H1 (cell line): ENCODE measurements around the gene COX17. TPM values are rescaled to one million over a fixed set of nuclear protein-coding genes. Genes with fewer than 3 reads are reported as not detected.

Experiments
- CTCF ChIA-PET: fragments of 300-600 bp; sonication (Branson Sonifier 250); formaldehyde crosslinking; loops from one replicate; lab custom pipeline; 2021; ENCODE audit not compliant: partially characterized antibody; lab: Charles Lee
- POLR2A ChIA-PET: fragments of 300-600 bp; sonication (Branson Sonifier 250); formaldehyde crosslinking; loops from one replicate; lab custom pipeline; 2021; ENCODE audit warnings: inconsistent platforms; ENCODE audit not compliant: partially characterized antibody; lab: Charles Lee
- DNase-seq, 2 experiments: peaks; one replicate each; pipeline versions ENCODE4 v3.0.0 to v3.0.0-alpha.2; 2010 to 2022; ENCODE audit warnings: low spot score in 2 of 2, low read depth in 1 of 2, mixed read lengths in 1 of 2
- FAIRE-seq: peaks from 2 replicates; lab custom pipeline; 2011; peaks lifted over from hg19 to GRCh38; lab: Jason Lieb, UNC
- H2AFZ ChIP-seq: 2 replicates; pipeline ENCODE4 v1.8.1; 2012; ENCODE audit warnings: low read length, inconsistent platforms
- H2AK5ac ChIP-seq: 2 replicates; pipeline ENCODE4 v1.6.1; 2013; ENCODE audit warnings: low read depth, low read length
- H2BK120ac ChIP-seq: replicated peaks from 2 replicates; pipeline ENCODE3; 2013; ENCODE audit warnings: low read depth, low read length, inconsistent platforms
- H2BK12ac ChIP-seq: 2 replicates; pipeline ENCODE4 v1.6.1; 2013; ENCODE audit warnings: low read depth, low read length
- H2BK15ac ChIP-seq: 2 replicates; pipeline ENCODE4 v1.6.1; 2013; ENCODE audit warnings: low read length
- H2BK20ac ChIP-seq: 2 replicates; pipeline ENCODE4 v1.6.1; 2013; ENCODE audit warnings: low read length
- H2BK5ac ChIP-seq: 2 replicates; pipeline ENCODE4 v1.6.1; 2013; ENCODE audit warnings: low read depth, low read length
- H3K14ac ChIP-seq: 2 replicates; pipeline ENCODE4 v1.6.1; 2013; ENCODE audit warnings: inconsistent platforms; ENCODE audit not compliant: insufficient read length
- H3K18ac ChIP-seq: 2 replicates; pipeline ENCODE4 v1.6.1; 2013; ENCODE audit warnings: low read length; ENCODE audit errors: extremely low read depth
- H3K23ac ChIP-seq: 2 replicates; pipeline ENCODE4 v1.6.1; 2013; ENCODE audit warnings: inconsistent platforms; ENCODE audit not compliant: insufficient read length
- H3K23me2 ChIP-seq: 2 replicates; pipeline ENCODE4 v1.6.1; 2013; ENCODE audit warnings: low read depth, low read length
- H3K27ac ChIP-seq: 2 replicates; pipeline ENCODE4 v1.6.1; 2011; ENCODE audit warnings: low read depth, low read length, inconsistent platforms
- H3K27me3 ChIP-seq, 4 experiments: replicated peaks in 1 of 4; 1 replicate in 1 of 4; 2 replicates in 3 of 4; pipeline versions ENCODE4 v1.6.1 to v1.8.1; 2011 to 2013; ENCODE audit warnings: low read length in 3 of 4, mild to moderate bottlenecking in 3 of 4, inconsistent platforms in 2 of 4, mixed read lengths in 2 of 4, moderate library complexity in 1 of 4; ENCODE audit not compliant: control insufficient read depth in 3 of 4, insufficient read depth in 3 of 4; ENCODE audit errors: extremely low read depth in 1 of 4
- H3K36me3 ChIP-seq, 4 experiments: 2 replicates each; pipeline versions ENCODE4 v1.6.1 to v1.8.1; 2011 to 2013; ENCODE audit warnings: mild to moderate bottlenecking in 4 of 4, low read length in 3 of 4, moderate library complexity in 2 of 4, control low read depth in 1 of 4, inconsistent platforms in 1 of 4; ENCODE audit not compliant: insufficient read depth in 4 of 4, control insufficient read depth in 2 of 4
- H3K4ac ChIP-seq: replicated peaks from 2 replicates; pipeline ENCODE3; 2013; ENCODE audit warnings: low read length, low read depth, mixed read lengths, inconsistent platforms; ENCODE audit not compliant: insufficient read length
- H3K4me1 ChIP-seq, 4 experiments: replicated peaks in 1 of 4; 1 replicate in 1 of 4; 2 replicates in 3 of 4; pipeline versions ENCODE4 v1.6.1 to v1.8.1; 2011 to 2013; ENCODE audit warnings: low read length in 3 of 4, inconsistent platforms in 2 of 4, mixed read lengths in 1 of 4; ENCODE audit not compliant: insufficient read depth in 4 of 4, control insufficient read depth in 3 of 4
- H3K4me2 ChIP-seq, 2 experiments: 2 replicates each; pipeline versions ENCODE4 v1.6.1 to v1.8.1; 2011 to 2013; ENCODE audit warnings: low read depth in 2 of 2, low read length in 2 of 2, control low read depth in 1 of 2, inconsistent platforms in 1 of 2, mild to moderate bottlenecking in 1 of 2; ENCODE audit not compliant: insufficient read depth in 1 of 2
- H3K4me3 ChIP-seq, 4 experiments: fragments of 200-600, 300-600 bp in 1 of 4; sonication (generic), shearing (Covaris generic), sonication (Bioruptor Twin) in 1 of 4; 2 replicates each; pipeline versions ENCODE4 v1.5.1 to v1.8.1; 2011 to 2016; ENCODE audit warnings: low read length in 4 of 4, low read depth in 3 of 4, control low read depth in 2 of 4, inconsistent platforms in 2 of 4, mild to moderate bottlenecking in 2 of 4, mixed read lengths in 1 of 4, moderate library complexity in 1 of 4; ENCODE audit not compliant: insufficient read depth in 2 of 4; ENCODE audit errors: extremely low read depth in 1 of 4
- H3K56ac ChIP-seq: replicated peaks from 2 replicates; pipeline ENCODE3; 2013; ENCODE audit warnings: low read depth, mild to moderate bottlenecking, mixed read lengths, low read length, inconsistent platforms; ENCODE audit not compliant: insufficient read length
- H3K79me1 ChIP-seq: 2 replicates; pipeline ENCODE4 v1.6.1; 2013; ENCODE audit warnings: low read depth, low read length, control low read depth
- H3K79me2 ChIP-seq, 2 experiments: 2 replicates each; pipeline versions ENCODE4 v1.6.1 to v1.8.1; 2012 to 2013; ENCODE audit warnings: low read length in 2 of 2, mild to moderate bottlenecking in 2 of 2, inconsistent platforms in 1 of 2; ENCODE audit not compliant: insufficient read depth in 2 of 2, control insufficient read depth in 1 of 2
- H3K9ac ChIP-seq, 4 experiments: replicated peaks in 1 of 4; 1 replicate in 1 of 4; 2 replicates in 3 of 4; pipeline versions ENCODE4 v1.6.1 to v1.8.1; 2011 to 2013; ENCODE audit warnings: low read depth in 3 of 4, low read length in 3 of 4, control low read depth in 2 of 4, mild to moderate bottlenecking in 2 of 4, moderate library complexity in 2 of 4, inconsistent platforms in 1 of 4; ENCODE audit errors: extremely low read depth in 1 of 4
- H3K9me3 ChIP-seq, 2 experiments: 2 replicates each; pipeline versions ENCODE4 v1.6.1 to v1.8.1; 2012 to 2013; ENCODE audit warnings: mild to moderate bottlenecking in 2 of 2, moderate library complexity in 2 of 2, control low read depth in 1 of 2, inconsistent platforms in 1 of 2, low read depth in 1 of 2, low read length in 1 of 2, mixed read lengths in 1 of 2; ENCODE audit not compliant: insufficient read depth in 2 of 2
- H4K20me1 ChIP-seq, 2 experiments: replicated peaks in 1 of 2; 2 replicates each; pipeline versions ENCODE3 to v1.8.1; 2011 to 2013; ENCODE audit warnings: inconsistent platforms in 2 of 2, low read length in 2 of 2, mild to moderate bottlenecking in 1 of 2; ENCODE audit not compliant: insufficient read depth in 2 of 2, control insufficient read depth in 1 of 2
- H4K5ac ChIP-seq: 2 replicates; pipeline ENCODE4 v1.6.1; 2013; ENCODE audit warnings: low read length, low read depth, mixed read lengths, inconsistent platforms; ENCODE audit not compliant: insufficient read length
- H4K8ac ChIP-seq: 2 replicates; pipeline ENCODE4 v1.8.0; 2013; ENCODE audit warnings: mild to moderate bottlenecking, moderate library complexity, low read length, inconsistent platforms; ENCODE audit not compliant: insufficient read depth; ENCODE audit errors: extremely low read depth
- H4K91ac ChIP-seq: replicated peaks from 2 replicates; pipeline ENCODE3; 2013; ENCODE audit warnings: low read length, mixed read lengths, inconsistent platforms; ENCODE audit not compliant: insufficient read length
- CHD2 ChIP-seq: IDR thresholded peaks from 2 replicates; pipeline ENCODE4 v1.6.1; 2012; ENCODE audit warnings: low read length, improper control_type of control experiment
- NRF1 ChIP-seq: IDR thresholded peaks from 2 replicates; pipeline ENCODE4 v1.6.1; 2011; ENCODE audit warnings: mild to moderate bottlenecking, low read depth, low read length, improper control_type of control experiment
- WGBS, 2 experiments: shearing (Covaris generic) in 1 of 2; methylation state at CpG; one replicate each; pipeline versions ENCODE4 v1.1.6 to v1.1.7; 2013 to 2015; ENCODE audit warnings: low lambda C conversion rate in 2 of 2, mixed read lengths in 2 of 2, inconsistent platforms in 1 of 2, low coverage in 1 of 2, missing lambda C conversion rate in 1 of 2; ENCODE audit not compliant: insufficient replicate concordance in 2 of 2, insufficient coverage in 1 of 2, insufficient read length in 1 of 2; ENCODE audit errors: extremely low coverage in 1 of 2, missing lambda C conversion rate in 1 of 2; 5-methylcytosine and 5-hydroxymethylcytosine counted together
- polyA plus RNA-seq, 7 experiments: library from polyadenylated mRNA; depleted of rRNA in 3 of 7; stranded (reverse) in 5 of 7; unstranded in 2 of 7; fragments of >200 nt in 5 of 7; fragments of 200-250 nt in 2 of 7; gene quantifications; 1 replicate in 5 of 7; 2 replicates in 1 of 7; 4 replicates in 1 of 7; pipeline versions ENCODE4 v1.2.1 to v1.2.3, GENCODE V29; 2011 to 2013; ENCODE audit warnings: missing spikeins in 2 of 7, mixed read lengths in 2 of 7
- total RNA-seq: library from RNA; stranded (reverse); fragmentation: NEBNext Ultra II Directional; extraction: Animal tissue kit (Norgen Biotek cat#: 25700); gene quantifications from 2 replicates; pipeline ENCODE4 v1.2.1, GENCODE V29; 2021
- TF ChIP-seq, protein P1 (sequence below): IDR thresholded peaks from 2 replicates; pipeline ENCODE4 v1.6.1; 2012; ENCODE audit warnings: inconsistent platforms

COX17 gene
- total and polyA plus RNA-seq, 2 of the 8 experiments (the other 6 are each of a cell fraction or from before 2014, with no cell fraction given): 34.2 to 43.0 TPM

DNA sequence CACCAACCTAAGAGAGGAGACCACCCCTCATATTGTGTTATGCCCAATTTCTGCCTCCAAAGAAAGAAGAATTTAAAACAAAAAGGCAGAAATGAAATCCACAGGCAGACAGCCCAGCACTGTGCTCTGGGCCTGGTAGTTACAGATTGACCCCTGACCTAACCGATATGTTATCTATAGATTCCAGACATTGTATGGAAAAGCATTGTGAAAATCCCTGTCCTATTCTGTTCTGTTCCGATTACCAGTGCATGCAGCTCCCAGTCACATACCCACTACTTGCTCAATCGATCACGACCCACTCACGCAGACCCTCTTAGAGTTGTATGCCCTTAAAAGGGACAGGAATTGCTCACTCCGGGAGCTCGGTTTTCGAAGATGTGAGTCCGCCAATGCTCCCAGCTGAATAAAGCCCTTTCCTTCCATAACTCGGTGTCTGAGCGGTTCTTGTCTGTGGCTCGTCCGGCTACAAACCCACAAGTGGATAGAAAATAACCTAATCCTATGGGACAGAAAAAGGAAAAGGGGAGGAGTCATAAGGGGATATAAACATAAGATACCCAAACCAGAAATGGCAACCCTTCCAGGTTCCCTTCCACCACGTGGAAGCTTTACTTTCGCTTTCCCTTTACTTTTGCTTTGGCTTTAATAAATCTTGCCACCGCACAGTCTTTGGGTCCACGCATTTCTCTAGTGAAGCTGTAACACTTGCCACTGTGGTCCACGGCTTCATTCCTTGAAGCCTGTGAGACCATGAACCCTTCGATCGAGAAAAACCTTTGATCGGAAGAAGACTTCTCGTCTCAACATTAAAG lies 23.9 kb upstream of the COX17 start:
- no peak overlapping the region for H3K4ac ChIP-seq
- peaks cover 0 to 3% (median 1%) of the 10 kb centered on the region in 4 experiments; a peak in 3 of 7 replicates for H3K4me1 ChIP-seq
- no peak overlapping the region for H3K56ac ChIP-seq
- H3K36me3 ChIP-seq: no peaks in the 10 kb centered on the region
- H3K9me3 ChIP-seq: 0 out of 4 replicates have a peak, but pooled peaks cover 0 to 1% of the 10 kb centered on the region in 2 experiments
- H3K79me1 ChIP-seq: no peaks in the 10 kb centered on the region
- no peak overlapping the region for H4K8ac ChIP-seq
- H3K23me2 ChIP-seq: peaks cover 3% of the 10 kb centered on the region; the same call in 1 of the 2 replicates
- no peak overlapping the region for H2BK120ac ChIP-seq
- H2BK15ac ChIP-seq: no peak overlapping the region
- no peak overlapping the region for H3K14ac ChIP-seq
- POLR2A ChIA-PET: no interaction called here
- no peak overlapping the region for H2AK5ac ChIP-seq
- FAIRE-seq: no peak
- no peak overlapping the region for H3K9ac ChIP-seq
- WGBS, 2 experiments: 91% methylated on average over 22 of the region's 22 CpGs; no CpG with 5 or more reads in 1 of the 2 experiments
- H3K4me2 ChIP-seq: no peak overlapping the region
- H3K18ac ChIP-seq: no peak overlapping the region
- no peak overlapping the region for H4K91ac ChIP-seq
- no peak overlapping the region for H3K27ac ChIP-seq
- peaks cover 0 to 5% (median 0%) of the 10 kb centered on the region in 4 experiments; a peak in 2 of 7 replicates for H3K27me3 ChIP-seq
- TF ChIP-seq NRF1 (no peak), CHD2 (no peak)
- TF ChIP-seq, protein P1, sequence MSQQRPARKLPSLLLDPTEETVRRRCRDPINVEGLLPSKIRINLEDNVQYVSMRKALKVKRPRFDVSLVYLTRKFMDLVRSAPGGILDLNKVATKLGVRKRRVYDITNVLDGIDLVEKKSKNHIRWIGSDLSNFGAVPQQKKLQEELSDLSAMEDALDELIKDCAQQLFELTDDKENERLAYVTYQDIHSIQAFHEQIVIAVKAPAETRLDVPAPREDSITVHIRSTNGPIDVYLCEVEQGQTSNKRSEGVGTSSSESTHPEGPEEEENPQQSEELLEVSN: no peak
- TF ChIP-seq, all 59 proteins: peak for 0
- Histone ChIP-seq H2BK5ac (no peak overlapping the region), H3K79me2 (no peaks in the 10 kb centered on the region), H3K23ac (no peak overlapping the region), H4K5ac (no peak overlapping the region), H3K4me3 (no peak overlapping the region), H4K20me1 (no peaks in the 10 kb centered on the region), H2AFZ (no peak overlapping the region), H2BK20ac (no peak overlapping the region), H2BK12ac (no peak overlapping the region)
- DNase-seq: no peak
- CTCF ChIA-PET: interaction anchor here (0.6 to 2.4 kb wide), 2 partner anchors 11 to 138 kb away, joined by 6 to 15 read pairs; no protein-coding TSS in a partner anchor
